ENCODE measurements around the gene MARCHF5. TPM values are rescaled to one million over a fixed set of nuclear protein-coding genes. Genes with fewer than 3 reads are reported as not detected.

Gene MARCHF5
- total and polyA plus RNA-seq, 2 of the 8 experiments (the other 6 are each of a cell fraction or from before 2014, with no cell fraction given): 8.7 to 26.8 TPM

GRCh38 chr10:92328993-92329392 is 38.0 kb downstream of the MARCHF5 start:
- H3K79me1 ChIP-seq (ENCODE audit: low read depth, low read length): peaks cover 5% of the 10 kb centered on the region; the same call in 1 of the 2 replicates
- no peak overlapping the region for H3K4me2 ChIP-seq (ENCODE audit: insufficient read depth in 1 of 2, low read depth in 2 of 2, low read length in 2 of 2)
- peaks cover 0 to 52% of the 10 kb centered on the region in 2 experiments; a peak in 2 of 4 replicates for H3K79me2 ChIP-seq (ENCODE audit: control insufficient read depth in 1 of 2, insufficient read depth in 2 of 2, low read length in 2 of 2)
- H3K56ac ChIP-seq (replicated peaks; ENCODE audit: insufficient read length, low read depth, low read length): no peak overlapping the region
- no peak overlapping the region for H3K18ac ChIP-seq (ENCODE audit: extremely low read depth, low read length)
- H2BK5ac ChIP-seq (ENCODE audit: low read depth, low read length): no peak overlapping the region
- no peak overlapping the region for H2BK12ac ChIP-seq (ENCODE audit: low read depth, low read length)
- no peak for TF ChIP-seq JUND (IDR thresholded peaks at IDR 0.05; ENCODE audit: low read length)
- no peak for TF ChIP-seq CHD2 (IDR thresholded peaks at IDR 0.05; ENCODE audit: low read length)
- no peak for TF ChIP-seq BACH1 (IDR thresholded peaks at IDR 0.05; ENCODE audit: low read length)
- no peak for TF ChIP-seq SIRT6 (IDR thresholded peaks at IDR 0.05; ENCODE audit: low read length)
- TF ChIP-seq RXRA (IDR thresholded peaks at IDR 0.05; ENCODE audit: insufficient read depth, low read depth, low read length): no peak
- TF ChIP-seq RNF2 (IDR thresholded peaks at IDR 0.05; ENCODE audit: borderline replicate concordance, low read depth, low read length, missing control alignments, poor library complexity, severe bottlenecking): no peak
- no peak for TF ChIP-seq CEBPB (IDR thresholded peaks at IDR 0.05; ENCODE audit: low read depth, low read length)
- no peak for TF ChIP-seq GTF2F1 (IDR thresholded peaks at IDR 0.05; ENCODE audit: borderline replicate concordance, low read depth, low read length)
- TF ChIP-seq PHF8 (conservative IDR thresholded peaks at IDR 0.05; ENCODE audit: low read depth, low read length): no peak
- no peak for TF ChIP-seq SRF (IDR thresholded peaks at IDR 0.05; ENCODE audit: low read depth, low read length)
- no peak for TF ChIP-seq EGR1 (IDR thresholded peaks at IDR 0.05; ENCODE audit: borderline replicate concordance, low read depth, low read length)
- TF ChIP-seq, protein P1, sequence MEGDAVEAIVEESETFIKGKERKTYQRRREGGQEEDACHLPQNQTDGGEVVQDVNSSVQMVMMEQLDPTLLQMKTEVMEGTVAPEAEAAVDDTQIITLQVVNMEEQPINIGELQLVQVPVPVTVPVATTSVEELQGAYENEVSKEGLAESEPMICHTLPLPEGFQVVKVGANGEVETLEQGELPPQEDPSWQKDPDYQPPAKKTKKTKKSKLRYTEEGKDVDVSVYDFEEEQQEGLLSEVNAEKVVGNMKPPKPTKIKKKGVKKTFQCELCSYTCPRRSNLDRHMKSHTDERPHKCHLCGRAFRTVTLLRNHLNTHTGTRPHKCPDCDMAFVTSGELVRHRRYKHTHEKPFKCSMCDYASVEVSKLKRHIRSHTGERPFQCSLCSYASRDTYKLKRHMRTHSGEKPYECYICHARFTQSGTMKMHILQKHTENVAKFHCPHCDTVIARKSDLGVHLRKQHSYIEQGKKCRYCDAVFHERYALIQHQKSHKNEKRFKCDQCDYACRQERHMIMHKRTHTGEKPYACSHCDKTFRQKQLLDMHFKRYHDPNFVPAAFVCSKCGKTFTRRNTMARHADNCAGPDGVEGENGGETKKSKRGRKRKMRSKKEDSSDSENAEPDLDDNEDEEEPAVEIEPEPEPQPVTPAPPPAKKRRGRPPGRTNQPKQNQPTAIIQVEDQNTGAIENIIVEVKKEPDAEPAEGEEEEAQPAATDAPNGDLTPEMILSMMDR (IDR thresholded peaks at IDR 0.05; ENCODE audit: control extremely low read depth in 1 of 3, insufficient read depth in 1 of 3, low read depth in 1 of 3, low read length in 3 of 3): no peak
- H3K9ac ChIP-seq (replicated peaks in 1 of 4; ENCODE audit: extremely low read depth in 1 of 4, low read depth in 3 of 4, low read length in 3 of 4): no peak overlapping the region
- ChIA-PET CTCF (ENCODE audit: partially characterized antibody) (no interaction called here), POLR2A (ENCODE audit: partially characterized antibody) (no interaction called here)
- FAIRE-seq (no peak), DNase-seq (ENCODE audit: low read depth in 1 of 2, low spot score in 2 of 2) (no peak)
- no peak overlapping the region for H3K27ac ChIP-seq (ENCODE audit: low read depth, low read length)
- H4K91ac ChIP-seq (replicated peaks; ENCODE audit: insufficient read length, low read length): no peak overlapping the region
- H2AFZ ChIP-seq (ENCODE audit: low read length): no peak overlapping the region
- no peak overlapping the region for H3K23ac ChIP-seq (ENCODE audit: insufficient read length)
- no peak overlapping the region for H2BK15ac ChIP-seq (ENCODE audit: low read length)
- no peak overlapping the region for H3K14ac ChIP-seq (ENCODE audit: insufficient read length)
- H4K5ac ChIP-seq (ENCODE audit: insufficient read length, low read depth, low read length): no peak overlapping the region
- no peak overlapping the region for H2AK5ac ChIP-seq (ENCODE audit: low read depth, low read length)
- no peaks in the 10 kb centered on the region for H3K23me2 ChIP-seq (ENCODE audit: low read depth, low read length)
- no peak overlapping the region for H3K4ac ChIP-seq (replicated peaks; ENCODE audit: insufficient read length, low read depth, low read length)
- H3K36me3 ChIP-seq (ENCODE audit: control insufficient read depth in 2 of 4, insufficient read depth in 4 of 4, low read length in 3 of 4): no peaks in the 10 kb centered on the region
- H4K20me1 ChIP-seq (replicated peaks in 1 of 2; ENCODE audit: control insufficient read depth in 1 of 2, insufficient read depth in 2 of 2, low read length in 2 of 2): peaks cover 0 to 2% of the 10 kb centered on the region in 2 experiments
- peaks cover 0 to 2% (median 0%) of the 10 kb centered on the region in 4 experiments; a peak in 3 of 7 replicates for H3K4me1 ChIP-seq (replicated peaks in 1 of 4; ENCODE audit: control insufficient read depth in 3 of 4, insufficient read depth in 4 of 4, low read length in 3 of 4)
- H3K27me3 ChIP-seq (replicated peaks in 1 of 4; ENCODE audit: control insufficient read depth in 3 of 4, extremely low read depth in 1 of 4, insufficient read depth in 3 of 4, low read length in 3 of 4): no peaks in the 10 kb centered on the region
- H2BK20ac ChIP-seq (ENCODE audit: low read length): no peak overlapping the region
- H2BK120ac ChIP-seq (replicated peaks; ENCODE audit: low read depth, low read length): no peak overlapping the region
- no peaks in the 10 kb centered on the region for H3K9me3 ChIP-seq (ENCODE audit: insufficient read depth in 2 of 2, low read depth in 1 of 2, low read length in 1 of 2)
- H3K4me3 ChIP-seq (ENCODE audit: extremely low read depth in 1 of 4, insufficient read depth in 2 of 4, low read depth in 3 of 4, low read length in 4 of 4): no peak overlapping the region
- no peak overlapping the region for H4K8ac ChIP-seq (ENCODE audit: extremely low read depth, insufficient read depth, low read length)

All from H1 (cell line).